ENCODE data around the gene AQP12A.

The AQP12A gene

DNA sequence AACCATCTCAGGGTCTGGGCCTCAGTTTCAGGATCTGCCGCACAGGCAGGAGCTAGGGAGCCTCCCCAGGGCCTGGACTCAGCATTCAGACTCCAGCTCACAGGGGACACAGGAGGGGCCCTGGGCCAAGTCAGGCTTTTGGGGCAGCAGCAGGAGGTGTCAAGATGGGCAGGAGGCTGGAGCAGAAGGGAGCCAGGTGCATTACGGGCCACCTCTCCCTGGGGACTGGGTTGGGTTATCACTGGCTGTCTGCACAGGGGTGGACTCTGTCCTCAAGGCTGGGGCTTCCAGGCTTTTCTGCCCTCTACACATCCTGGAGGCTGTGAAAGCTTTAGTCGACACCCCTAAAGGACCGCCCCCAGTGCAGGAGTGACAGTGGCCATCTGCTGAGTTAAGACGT, 20.0 kb downstream of the AQP12A start:
- DNase-seq, result no peak

DNA sequence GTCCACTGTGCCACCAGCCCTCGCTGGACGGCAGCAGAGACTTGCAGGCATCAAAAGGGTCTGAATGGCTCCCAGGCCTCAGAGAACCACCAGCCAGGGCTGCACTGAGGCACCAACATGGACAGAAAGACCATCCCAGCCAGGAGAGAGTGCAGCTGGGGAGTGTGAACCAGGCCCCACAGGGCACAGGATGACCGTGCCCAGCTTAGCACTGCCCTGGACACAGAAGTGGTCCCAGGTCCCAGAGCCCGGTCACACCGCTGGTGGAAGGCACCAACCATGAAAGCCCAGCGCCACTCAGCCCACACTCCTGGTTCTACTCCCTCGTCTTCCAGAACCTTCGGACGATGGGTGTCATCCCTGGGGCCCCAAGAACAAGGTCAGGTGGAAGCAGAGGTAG, 20.5 kb downstream of the AQP12A start:
- DNase-seq, result no peak

DNA sequence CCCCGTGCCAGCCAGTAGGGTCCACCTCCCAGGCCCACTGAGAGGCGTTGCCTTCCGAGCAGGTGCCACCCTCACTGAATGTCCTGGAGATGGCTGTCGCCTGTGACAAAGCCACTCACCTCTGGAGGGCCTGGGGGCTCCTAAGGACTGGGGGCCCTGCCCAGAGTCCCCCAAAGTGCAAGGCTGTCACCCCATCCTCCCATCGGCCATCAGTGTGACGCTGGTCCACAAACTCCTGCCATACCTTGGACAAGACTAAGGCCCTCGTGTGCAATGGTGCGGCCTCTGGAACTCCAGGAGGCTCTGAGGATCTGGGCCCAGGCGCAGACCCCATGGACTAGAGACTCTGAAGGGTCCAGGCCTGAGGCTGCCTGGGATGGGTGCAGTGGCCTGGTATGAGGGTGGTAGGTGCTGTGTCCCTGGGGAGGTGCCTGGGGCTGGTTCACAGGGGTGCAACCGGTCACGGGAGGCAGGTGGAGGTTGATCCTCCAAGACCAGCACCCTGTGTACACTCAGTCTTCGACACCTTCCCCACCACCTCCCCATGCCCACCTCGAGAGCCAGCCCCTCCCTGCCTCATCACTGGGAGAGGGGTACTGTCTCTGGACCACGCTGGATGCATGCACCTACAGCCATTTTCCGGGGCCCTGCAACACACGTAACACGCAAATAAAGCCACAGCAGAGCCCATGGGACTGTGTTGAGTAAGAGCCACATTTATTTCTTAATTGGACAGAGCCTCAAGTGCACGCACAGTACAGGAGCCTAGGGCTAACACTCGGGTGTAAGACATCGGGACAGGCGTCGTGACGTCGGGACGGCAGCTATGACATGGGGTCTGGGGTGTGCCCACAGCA, 21.6 kb downstream of the AQP12A start:
- no peak for DNase-seq

DNA sequence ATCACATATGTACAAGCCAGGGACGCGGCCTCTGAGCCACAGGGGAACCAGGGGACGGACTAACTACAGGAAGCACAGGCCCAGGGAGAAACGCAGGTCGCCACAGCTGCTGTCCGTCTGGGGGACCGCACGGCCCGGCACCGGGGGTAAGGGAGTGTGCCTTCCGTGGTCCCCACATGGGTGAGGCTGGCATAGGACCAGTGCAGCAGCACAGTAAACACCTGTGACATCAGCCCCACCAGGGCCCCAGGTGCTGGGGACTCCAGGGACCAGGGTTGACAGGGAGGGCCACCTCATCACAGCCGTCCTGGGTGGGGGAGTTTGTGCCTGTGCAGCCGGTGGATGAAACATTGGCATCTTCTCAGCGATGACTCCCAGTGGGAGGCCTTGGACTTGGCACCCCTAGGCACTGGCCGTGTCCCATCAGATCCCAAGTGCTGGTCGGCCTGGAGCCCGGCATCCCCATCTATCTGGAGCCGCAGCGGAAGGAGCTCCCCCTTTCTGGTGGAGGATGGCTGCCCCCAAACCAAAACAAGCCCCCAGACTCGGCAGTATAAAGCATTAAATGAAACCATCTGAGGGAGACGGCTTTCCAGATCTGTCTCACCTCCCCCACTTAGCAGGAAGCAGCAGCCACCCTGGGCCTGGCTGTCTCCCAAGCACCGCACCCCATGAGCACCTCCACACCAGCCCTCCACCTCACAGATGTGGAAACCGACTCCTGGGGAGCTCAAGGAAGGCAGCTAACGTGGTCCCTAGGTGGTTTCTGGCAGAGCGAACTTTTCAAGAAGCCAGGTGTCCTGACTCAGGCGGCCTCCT, 22.5 kb downstream of the AQP12A start:
- DNase-seq, result no peak

DNA sequence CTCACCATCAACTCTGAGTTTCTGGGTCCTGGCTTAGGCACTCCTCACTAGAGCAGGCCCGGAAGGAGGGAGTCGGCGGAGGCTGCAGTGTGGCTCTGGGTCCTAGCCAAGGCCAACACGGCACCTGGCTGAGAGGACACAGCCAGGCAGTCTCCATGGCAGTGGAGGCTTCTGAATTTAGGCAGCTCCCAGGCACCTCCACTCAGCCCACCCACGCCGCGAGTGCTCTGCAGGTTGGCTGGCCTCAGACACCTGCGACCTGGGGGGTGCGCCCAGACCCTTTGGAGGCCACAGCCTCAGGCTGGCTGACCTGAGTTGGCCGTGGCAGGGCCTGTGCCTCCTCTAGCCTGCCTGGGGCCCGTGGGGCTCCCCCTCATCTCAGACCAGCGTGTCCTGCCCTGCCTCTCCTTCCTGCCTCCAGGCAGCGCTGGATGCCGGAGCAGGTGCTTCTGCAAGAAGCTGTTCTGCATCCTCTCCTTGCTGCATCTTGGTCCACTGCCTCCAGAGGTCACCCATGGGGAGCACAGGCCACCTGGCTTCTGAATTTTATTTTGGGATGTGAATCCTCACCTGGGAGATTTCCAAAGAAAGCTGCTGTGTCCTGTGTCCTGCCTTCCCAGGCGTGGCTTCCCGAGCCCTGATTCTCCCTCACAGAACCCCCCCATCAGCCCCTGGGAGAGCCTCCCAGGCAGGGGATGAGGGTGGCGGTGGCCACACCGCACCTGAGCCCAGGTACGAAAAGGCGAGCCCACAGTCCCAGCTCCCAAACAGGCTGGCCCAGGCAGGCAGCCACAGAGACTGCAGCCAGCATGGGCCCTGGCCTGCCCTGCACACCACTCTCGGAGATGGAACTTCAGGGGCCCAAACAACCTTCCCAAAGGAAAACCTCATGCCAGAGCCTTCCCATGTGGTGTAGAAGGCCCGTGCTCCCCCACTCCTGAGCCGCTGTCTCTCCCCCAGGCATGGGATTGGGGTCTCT, 23.4 kb downstream of the AQP12A start:
- no peak for DNase-seq

DNA sequence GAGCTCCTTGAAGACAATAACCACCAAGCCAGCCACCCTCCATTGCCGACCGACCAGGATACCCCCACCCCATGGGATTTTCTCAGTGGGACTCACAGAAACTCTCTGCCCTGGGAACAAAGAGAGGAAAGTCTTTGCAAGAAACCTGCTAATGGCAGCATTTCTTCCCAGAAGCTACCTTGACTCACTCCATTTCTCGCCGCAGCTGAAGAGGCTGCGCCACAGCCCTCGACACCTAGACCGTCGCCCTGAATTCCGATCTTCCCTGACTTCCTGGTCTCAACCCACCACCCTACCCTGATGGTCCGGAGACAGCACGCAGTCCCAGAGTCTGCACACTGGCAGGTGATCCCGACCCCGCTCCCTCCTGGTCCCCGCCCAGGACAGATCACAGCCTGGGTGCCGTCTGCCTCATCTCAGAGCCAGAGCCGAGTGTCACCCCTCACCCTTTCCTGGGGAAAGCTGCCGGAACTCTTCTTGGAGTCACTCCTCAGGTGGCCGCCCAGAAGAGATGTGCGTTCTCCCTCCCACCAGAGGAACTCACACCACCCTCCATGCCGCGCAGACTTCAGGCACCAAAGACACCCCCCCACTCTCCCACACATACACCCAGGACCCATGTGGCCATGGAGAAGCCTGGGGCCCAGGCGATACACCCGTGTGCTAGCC, 24.6 kb downstream of the AQP12A start:
- DNase-seq, result no peak

DNA sequence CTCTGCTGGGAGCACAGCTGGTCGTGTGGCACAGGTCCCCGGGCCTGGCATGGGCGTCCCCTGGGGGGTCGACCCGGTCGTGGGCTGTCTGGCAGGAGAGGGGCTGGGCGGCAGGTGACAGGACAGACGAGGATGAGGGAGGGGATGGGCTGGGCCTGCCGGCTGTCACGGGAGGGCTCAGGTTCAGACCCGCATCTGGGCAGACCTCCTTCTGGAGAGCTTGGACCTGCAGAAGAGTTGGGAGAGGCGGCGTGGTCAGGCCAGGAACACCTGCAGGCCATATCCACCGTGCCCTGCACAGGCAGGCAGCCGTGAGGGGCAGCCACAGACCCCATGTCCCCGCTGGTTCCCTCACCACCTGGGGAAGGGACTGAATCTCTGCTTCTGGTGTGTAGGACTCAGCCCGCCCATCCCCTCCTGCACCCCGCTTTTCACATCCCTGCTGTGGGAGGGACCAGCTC, 25.5 kb downstream of the AQP12A start:
- DNase-seq, result no peak

DNA sequence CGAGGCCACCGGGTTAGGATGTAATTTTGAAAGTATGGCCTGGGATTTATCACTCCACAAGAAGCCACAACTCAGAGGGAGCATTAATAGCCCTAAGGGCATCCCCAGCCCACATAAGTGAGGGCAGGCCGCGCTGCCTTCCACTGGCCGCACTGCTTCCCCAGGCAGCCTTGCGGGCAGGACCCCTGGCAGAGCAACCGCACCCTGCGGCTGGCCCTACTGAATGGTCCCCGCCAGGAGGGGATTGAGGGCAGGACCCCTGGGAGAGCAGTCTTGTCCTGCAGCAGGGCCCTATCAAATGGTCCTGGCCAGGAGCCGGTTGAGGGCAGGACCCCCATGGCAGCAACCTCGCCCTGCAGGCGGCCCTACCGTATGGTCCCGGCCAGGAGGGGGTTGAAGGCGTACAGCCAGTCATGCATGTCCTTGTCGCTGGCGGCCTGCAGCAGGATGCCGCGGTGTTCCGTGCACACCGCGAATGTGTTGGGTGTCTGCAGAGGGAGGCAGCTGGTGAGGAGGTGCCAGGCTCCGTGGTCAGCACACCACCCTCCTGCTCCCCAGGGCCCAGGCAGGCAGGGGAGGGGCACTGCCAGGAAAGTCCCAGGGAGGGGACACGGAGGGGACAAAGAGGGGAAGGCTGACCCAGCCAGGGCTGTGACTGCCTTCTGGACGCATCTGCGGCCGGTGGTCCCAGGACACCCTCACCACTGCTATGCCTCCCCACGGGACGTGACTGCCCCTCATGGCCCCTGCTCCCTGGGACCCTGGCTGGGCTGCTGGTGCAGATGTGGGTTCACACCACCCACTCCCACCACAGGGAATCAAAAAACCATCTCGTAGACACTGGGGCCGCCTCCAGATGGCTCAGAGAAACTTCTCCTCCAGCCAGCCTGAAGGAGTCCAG, 26.3 kb downstream of the AQP12A start:
- DNase-seq, result no peak

DNA sequence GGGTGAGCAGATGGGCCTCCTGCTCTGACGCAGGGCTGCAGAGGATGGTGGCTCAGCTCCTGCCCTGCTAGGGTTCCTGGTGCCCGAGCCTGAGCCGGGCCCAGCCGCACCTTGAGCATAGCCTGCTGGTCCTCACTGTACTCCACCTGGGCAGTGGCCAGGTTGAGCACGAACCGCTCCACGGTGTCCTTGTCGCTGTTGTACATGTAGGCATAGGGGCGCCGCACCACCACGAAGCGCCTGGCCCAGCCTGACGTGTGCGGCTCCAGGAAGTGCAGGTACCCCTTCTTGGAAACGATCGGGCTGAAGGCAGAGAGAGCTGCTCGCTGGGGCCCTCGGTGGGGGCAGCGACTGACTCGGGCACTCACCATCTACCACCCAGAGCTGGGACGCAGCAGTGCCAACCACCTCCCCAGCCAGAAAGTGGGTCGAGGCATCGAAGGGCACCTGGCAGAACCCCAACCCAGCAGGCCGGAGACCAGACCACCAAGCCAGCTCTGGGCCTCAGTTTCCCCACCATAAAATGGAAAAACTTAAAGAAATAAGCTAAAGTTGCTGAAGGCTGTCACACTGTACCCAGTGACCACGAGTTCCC, 27.3 kb downstream of the AQP12A start:
- DNase-seq, result no peak

DNA sequence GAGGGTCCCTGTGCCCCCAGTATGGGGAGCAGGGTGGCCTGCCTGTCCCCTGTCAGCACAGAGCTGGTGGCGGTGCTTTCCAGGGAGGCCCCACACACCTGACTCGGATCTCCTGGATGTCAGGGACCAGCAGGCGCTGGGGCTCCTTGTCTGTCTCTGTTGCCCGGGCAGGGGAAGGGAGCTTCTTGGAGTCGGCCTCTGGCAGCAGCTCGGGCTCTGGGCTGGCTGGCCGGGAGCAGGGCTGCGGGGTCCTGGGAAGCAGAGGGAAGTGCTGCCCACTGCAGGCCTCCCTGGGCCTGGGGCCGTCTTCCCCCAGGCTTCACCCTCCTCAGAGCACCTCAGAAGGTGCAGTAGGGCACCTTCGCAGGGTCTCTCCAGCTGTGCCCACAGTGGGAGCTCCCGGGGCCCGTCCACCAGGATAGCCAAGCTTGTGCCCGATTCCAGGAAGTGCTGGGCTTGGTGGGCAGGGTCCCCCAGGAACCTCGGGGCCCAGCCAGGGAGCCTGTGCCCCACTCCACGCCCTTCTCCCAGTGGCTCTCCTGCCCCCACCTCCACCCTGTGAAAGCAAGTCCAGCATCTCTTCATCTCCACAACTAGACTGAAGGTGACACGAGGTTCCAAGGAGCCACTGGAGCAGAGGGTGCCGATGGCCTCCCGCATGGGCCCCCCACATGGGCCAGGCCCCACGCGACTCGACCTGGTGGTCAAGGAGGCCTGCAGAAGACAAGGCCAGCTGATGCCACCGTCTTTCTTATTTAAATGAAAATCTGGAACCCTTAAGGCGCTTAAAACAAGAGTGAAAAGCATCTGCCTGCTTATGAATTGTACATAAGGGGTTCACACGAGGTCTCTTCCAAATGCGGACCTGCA, 28.2 kb downstream of the AQP12A start:
- no peak for DNase-seq

DNA sequence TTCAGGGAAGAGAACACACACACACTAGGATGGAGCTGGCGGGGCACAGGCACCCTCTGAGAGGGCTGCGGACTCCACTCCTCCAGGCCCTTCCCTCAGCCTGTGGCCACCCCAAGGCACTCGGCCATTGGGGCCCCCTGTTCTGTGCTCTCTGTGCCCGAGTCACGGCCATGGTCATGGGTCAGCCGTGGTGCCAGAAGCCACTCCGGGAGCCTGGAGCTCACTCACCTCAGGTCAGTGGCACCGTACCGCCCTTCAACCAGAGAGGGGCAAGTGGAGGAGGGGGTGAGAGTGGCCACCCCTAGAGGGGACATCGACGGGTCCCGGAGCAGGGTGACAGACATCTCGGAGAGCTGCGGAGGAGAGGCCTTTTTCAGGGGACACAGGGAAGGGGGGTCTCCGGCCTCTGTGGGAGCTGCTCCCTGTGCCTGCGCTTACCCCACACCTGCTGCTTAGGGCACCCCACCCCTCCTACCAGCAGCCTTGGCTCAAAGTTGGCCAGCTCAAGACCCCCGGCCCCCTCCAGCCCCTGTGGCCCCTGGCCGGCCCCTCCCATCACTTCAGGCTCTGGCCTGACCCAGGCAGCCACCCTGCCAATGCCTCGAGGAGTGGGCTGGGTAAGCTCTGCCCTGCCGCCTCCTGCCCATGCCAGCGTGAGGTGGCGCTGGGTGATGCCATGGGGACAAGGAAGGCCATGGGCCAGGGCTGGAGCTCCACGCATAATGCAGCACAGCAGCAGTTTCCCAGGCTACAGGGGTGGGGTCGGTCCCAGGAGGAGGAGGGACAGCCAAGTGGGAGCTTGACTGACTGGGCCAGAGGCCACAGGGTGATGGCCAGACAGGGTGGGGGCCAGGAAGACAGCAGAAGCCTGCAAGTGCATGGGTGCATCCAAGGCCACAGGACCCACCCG, 29.3 kb downstream of the AQP12A start:
- no peak for DNase-seq

DNA sequence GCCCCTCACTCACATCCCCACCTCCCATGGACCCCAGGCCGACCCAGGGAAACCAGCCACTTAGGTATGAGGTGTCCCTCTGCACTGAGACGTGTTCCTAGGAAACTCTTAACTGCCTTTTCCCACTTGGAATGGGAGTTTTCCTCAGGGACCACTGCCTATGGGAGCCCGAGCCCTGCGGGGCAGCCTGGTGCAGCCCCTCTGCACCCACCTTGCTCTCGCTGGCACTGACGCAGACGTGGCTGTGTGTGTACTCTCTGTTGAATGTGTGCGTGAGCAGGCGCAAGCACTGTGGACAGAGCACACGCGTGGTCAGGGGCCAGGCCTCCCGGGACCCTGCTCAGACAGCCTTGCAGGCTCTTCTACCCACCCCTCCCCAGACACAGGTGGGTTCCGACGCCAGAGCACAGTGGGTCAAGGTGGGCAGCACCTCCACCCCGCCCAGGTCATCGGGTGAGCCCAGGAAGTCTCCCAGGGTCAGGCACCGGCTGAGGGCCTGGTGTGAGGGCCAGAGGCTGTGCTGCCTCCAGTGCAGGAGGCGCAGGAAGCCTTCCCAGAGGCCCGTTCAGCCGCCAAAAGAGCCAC, 30.0 kb downstream of the AQP12A start:
- DNase-seq, result no peak

DNA sequence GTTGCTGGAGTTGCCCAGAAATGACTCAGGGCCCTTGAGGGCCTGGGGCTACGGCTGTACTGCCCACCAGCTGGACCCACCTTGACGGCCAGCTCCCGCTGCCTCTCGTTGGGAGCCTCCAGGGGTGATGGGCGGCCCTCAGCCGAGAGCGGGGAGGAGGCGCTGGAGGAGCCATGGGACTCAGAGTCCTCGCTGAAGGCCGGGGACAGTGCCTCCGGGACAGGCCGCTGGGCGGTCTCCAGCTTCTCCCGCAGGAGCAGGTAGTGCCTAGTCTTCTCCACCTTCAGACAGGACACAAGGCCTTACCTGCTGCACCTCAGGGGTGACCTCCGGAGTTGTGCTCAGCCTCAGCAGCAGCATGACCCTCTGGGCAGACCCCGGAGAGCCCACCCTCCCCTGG, 30.7 kb downstream of the AQP12A start:
- no peak for DNase-seq

DNA sequence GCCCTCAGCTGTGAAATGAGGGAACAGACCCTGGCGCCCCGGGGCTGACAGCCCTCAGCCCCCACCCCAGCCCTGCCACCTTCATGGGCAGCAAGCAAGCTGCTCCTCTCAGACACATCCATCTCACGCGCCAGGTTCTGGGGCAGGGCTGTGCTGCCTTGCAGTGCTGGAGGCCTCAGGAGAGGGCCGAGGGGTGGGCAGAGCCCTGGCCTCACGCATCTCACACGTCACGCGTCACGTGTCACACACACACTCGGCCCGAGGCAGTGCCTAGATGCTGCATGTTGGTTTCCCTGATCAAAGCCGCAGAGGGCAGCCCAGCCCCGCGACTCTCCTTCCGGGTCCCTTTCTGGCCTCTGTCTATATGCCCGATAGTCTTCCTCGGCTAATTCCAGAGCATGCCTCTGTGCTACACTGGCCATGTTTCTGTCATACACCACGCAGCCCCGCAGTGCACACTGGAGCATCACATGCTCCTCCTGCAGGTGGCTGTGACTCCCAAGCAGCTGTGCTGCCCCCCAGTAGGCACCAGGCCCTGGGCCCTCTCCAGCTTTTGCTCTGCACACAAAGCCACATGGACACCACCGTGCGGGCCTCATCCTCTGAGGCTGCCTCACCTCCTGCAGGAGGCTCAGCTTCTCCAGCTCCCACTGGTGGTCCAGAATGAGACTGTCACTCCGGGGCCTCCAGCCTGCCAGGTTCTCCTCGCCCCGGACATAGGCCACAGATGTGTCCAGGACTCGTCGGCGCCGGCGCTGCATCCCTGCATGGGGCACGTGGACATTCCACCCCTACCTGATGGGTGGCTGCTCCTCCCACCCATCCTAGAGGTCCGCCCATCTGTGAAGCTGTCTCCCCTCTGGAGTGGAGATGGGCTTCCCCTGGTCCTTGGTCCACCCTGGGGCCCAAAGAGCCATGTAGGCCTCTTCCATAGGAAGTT, 31.4 kb downstream of the AQP12A start:
- no peak for DNase-seq

DNA sequence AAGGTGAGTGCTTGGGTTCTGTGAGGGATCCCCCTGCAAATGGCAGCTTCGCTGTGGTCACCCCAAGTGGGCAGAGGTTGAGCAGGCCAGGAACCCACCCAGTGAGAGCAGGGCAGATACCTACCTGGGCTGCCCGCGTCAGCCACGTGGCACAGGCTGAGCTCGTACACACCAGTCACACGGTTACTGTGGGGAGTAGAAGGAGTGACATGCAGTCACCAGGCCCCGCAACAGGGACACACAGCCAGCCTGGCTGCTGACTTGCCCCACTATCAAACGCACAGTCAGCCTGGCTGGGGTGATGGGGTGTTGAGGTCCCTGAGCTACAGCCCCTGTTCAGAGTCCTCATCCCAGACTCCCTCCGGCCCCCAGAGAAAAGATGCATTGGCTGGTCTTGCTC, 32.2 kb downstream of the AQP12A start:
- no peak for DNase-seq

DNA sequence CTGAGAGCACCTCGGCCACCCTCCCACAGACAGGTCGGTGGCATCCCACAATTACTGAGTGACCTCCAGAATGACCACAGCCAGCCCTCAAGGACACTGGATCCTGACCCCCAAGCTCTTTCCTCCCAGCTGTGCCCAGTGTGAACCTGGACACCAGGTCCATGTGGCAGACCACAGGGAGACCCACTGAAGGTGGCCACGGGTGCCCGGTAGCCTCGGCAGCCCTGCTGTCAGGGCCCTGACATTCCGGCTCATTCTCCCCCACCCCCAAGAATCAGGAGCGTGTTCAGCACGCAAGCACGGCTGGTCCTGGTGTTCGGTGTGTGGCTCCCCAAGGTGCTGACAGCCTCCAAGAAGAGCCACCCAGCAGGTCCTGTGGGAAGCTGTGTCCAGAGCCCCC, 32.8 kb downstream of the AQP12A start:
- no peak for DNase-seq

DNA sequence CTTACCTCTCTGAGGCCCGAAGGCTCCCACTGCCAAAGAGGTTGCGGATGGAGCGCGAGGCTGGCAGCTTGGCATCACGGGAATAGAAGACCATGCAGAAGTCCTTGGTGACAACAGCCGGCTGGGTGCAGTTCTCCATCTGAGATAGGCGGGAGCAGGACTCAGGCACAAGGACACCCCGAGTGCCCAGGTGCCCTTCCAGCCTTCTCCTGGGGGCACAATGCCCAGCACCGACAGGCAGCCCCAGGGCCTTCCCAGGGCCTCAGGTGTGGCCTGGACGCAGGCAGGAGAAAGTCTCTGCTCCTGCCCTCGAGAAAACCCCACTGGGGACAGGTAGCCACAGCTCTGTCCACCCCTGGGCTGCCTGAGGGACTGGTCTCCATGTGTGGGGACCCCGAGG, 33.6 kb downstream of the AQP12A start:
- DNase-seq, result no peak

All from NCI-H510A (cell line).